Measurements from ENCODE around the gene TOR4A.

The TOR4A gene

GRCh38 chr9:137279741-137280473, 2.4 kb downstream of the TOR4A start:
- TF ChIP-seq CTCF (conservative IDR thresholded peaks at IDR 0.05; ENCODE audit: low read depth) = no peak
- ChIA-PET CTCF (interaction anchor here (0.6 kb wide), 1 partner anchor 8 kb away, joined by 4 read pairs; no protein-coding TSS in a partner anchor), POLR2A (ENCODE audit: low non-redundant PET) (interaction anchor here (0.6 kb wide), 2 partner anchors 22 to 145 kb away, joined by 3 to 5 read pairs; partner anchors contain the start of gene NRARP)
- no peak for DNase-seq (ENCODE audit: low spot score)
- peak overlapping the region; percentile 94 for H3K27ac ChIP-seq

GRCh38 chr9:137280474-137281344, 3.2 kb downstream of the TOR4A start:
- no peak for TF ChIP-seq CTCF (conservative IDR thresholded peaks at IDR 0.05; ENCODE audit: low read depth)
- ChIA-PET CTCF (interaction anchor here (0.6 kb wide), 1 partner anchor 9 kb away, joined by 4 read pairs; no protein-coding TSS in a partner anchor), POLR2A (ENCODE audit: low non-redundant PET) (interaction anchor here (0.6 kb wide), 1 partner anchor 21 kb away, joined by 5 read pairs; the partner anchor contains the start of gene NRARP)
- DNase-seq (ENCODE audit: low spot score) = no peak
- peak overlapping the region; percentile 94 for H3K27ac ChIP-seq

GRCh38 chr9:137281345-137282116, 4.0 kb downstream of the TOR4A start:
- no peak for TF ChIP-seq CTCF (conservative IDR thresholded peaks at IDR 0.05; ENCODE audit: low read depth)
- H3K27ac ChIP-seq = peak overlapping the region; percentile 94
- CTCF ChIA-PET = interaction anchor here (0.6 to 1.3 kb wide), 3 partner anchors 21 to 253 kb away, joined by 3 read pairs; partner anchors contain the start of gene NRARP
- no peak for DNase-seq (ENCODE audit: low spot score)
- POLR2A ChIA-PET (ENCODE audit: low non-redundant PET) = no interaction called here

- DNase-seq (ENCODE audit: low spot score) = no peak
- POLR2A ChIA-PET (ENCODE audit: low non-redundant PET) = interaction anchor here (1.0 kb wide), 1 partner anchor 9 kb away, joined by 7 read pairs; the partner anchor contains the start of gene TOR4A
- TF ChIP-seq CTCF (conservative IDR thresholded peaks at IDR 0.05; ENCODE audit: low read depth) = peak; percentile 83
- H3K27ac ChIP-seq = no peak overlapping the region
- CTCF ChIA-PET = interaction anchor here (0.5 to 1.4 kb wide), 7 partner anchors 14 to 747 kb away, joined by 3 to 4 read pairs (median 3); partner anchors contain the start of gene NRARP
Observed at GRCh38 chr9:137286975-137287383, 9.5 kb downstream of the TOR4A start.

- POLR2A ChIA-PET (ENCODE audit: low non-redundant PET) = no interaction called here
- no peak overlapping the region for H3K27ac ChIP-seq
- TF ChIP-seq CTCF (conservative IDR thresholded peaks at IDR 0.05; ENCODE audit: low read depth) = no peak
- DNase-seq (ENCODE audit: low spot score) = no peak
- CTCF ChIA-PET = interaction anchor here (0.6 to 1.9 kb wide), 5 partner anchors 9 to 259 kb away, joined by 3 to 12 read pairs (median 6); partner anchors contain the start of genes MRPL41 and NRARP
Observed at GRCh38 chr9:137293094-137293481, 15.6 kb downstream of the TOR4A start.

Data from RWPE1 (cell line).